GM03348 (cell line): ENCODE measurements around the gene FLCN.

Source experiments
- DNase-seq: peaks from one replicate; pipeline ENCODE4 v3.0.0; 2012; ENCODE audit warnings: low spot score

The FLCN gene

GRCh38 chr17:17235212-17236174, 1.5 kb downstream of the FLCN start:
- DNase-seq, result no peak

- no peak for DNase-seq
These were observed 4.7 kb downstream of the FLCN start for GRCh38 chr17:17232303-17232621.

- no peak for DNase-seq
These were observed 5.2 kb downstream of the FLCN start for GRCh38 chr17:17231621-17232302.

- DNase-seq, result no peak
These were observed 7.3 kb downstream of the FLCN start for GRCh38 chr17:17229416-17230384.

- no peak for DNase-seq
These were observed 8.3 kb downstream of the FLCN start for GRCh38 chr17:17228521-17229279.

GRCh38 chr17:17227608-17228520, 9.1 kb downstream of the FLCN start:
- no peak for DNase-seq

GRCh38 chr17:17226451-17227265, 10.3 kb downstream of the FLCN start:
- DNase-seq, result no peak

GRCh38 chr17:17225901-17226300, 11.1 kb downstream of the FLCN start:
- no peak for DNase-seq

GRCh38 chr17:17224137-17224536, 12.8 kb downstream of the FLCN start:
- DNase-seq, result no peak

- no peak for DNase-seq
These were observed 13.2 kb downstream of the FLCN start for GRCh38 chr17:17223736-17224135.

GRCh38 chr17:17221329-17221728, 15.6 kb downstream of the FLCN start:
- DNase-seq, result no peak

- DNase-seq, result no peak
These were observed 16.4 kb downstream of the FLCN start for GRCh38 chr17:17220529-17220928.

- DNase-seq, result no peak
These were observed 19.0 kb downstream of the FLCN start for GRCh38 chr17:17217995-17218394.

- no peak for DNase-seq
These were observed 20.2 kb downstream of the FLCN start for GRCh38 chr17:17216776-17217175.

GRCh38 chr17:17216236-17216635, 20.7 kb downstream of the FLCN start:
- no peak for DNase-seq

GRCh38 chr17:17215575-17215974, 21.4 kb downstream of the FLCN start:
- DNase-seq, result no peak

GRCh38 chr17:17214646-17215436, 22.1 kb downstream of the FLCN start:
- no peak for DNase-seq

- DNase-seq, result no peak
These were observed 23.2 kb downstream of the FLCN start for GRCh38 chr17:17213775-17214174.

GRCh38 chr17:17207998-17208397, 29.0 kb downstream of the FLCN start:
- no peak for DNase-seq
